Measurements from ENCODE around the gene HEBP1.

- TF ChIP-seq CTCF (IDR thresholded peaks at IDR 0.05) (no peak), POLR2A (IDR thresholded peaks at IDR 0.05) (no peak)
These were observed 11.0 kb upstream of the HEBP1 start for GRCh38 chr12:13011098-13011497.
